Anterior cingulate cortex (tissue), 58 donors: ENCODE data around the gene SF3A2.

ENCODE experiments used
- DNase-seq, 58 donors: peaks; one replicate each; lab custom pipeline; 2025; lab: John Stamatoyannopoulos, UW

SF3A2 gene

DNA sequence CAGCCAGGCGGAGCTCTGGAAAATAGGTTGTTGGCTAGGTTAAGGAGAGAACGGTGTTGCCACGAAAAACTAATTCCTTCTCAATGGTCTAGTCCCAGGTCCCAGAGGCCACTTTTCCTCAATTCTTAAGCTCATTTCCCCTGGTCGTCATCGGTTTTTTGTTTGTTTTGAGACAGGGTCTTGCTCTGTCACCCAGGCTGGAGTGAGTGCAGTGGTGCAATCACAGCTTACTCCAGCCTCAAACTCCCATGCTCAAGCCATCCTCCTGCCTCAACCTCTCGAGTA, 1.2 kb downstream of the SF3A2 start:
- DNase-seq = no peak

- no peak for DNase-seq
These were observed 2.5 kb downstream of the SF3A2 start for GRCh38 chr19:2239173-2239572.

DNA sequence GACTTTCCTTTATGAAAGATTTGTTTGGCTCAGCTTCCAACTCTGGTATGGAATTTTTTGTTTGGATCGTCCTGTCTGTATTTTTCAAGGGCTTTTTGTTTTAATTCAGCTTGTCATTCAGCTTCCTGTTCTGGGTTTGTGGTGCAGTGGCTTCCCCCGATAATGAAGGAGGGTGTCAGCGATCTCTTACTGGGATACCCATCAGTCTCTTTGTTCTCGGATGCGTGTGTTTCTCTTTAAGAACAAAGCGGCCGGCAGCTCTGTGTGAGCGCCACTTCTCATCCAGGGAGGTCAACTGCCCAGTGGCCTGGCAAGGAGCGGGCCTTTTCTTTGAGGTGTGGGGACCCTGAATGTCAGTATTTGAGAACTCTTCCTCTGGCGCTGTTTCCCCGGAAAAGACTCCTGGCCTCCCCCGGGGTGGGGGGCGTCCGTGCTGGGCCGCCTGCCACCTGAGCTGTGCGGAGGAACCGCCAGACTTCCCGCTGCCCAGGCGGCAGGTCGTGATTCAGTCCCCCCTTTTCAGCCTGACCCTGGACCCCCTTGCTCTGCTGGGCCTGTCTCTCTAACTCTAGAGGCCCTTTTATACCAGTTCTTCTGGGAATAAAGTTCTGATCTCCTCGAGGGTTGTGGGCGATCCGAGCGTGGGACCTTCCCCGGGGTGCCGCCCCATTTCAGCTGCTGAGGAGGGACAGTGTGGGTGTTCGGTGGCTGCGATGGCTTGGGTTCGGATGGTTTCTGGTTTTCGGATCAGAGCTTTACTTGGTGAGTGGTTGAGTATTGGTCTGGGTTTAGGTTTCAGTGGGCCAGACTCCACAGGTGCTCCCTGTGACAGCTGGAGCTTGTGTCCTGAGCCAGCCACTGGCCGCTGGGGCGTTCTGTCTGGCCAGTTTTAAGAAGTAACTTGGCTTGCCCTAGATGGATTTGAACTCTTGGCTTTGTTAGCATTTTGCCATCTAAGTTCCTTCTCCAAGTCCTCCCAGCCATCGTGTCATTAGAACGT, 3.4 kb downstream of the SF3A2 start:
- peak in 1 of 58 donors; percentile 5 for DNase-seq

GRCh38 chr19:2240881-2241760, 4.5 kb downstream of the SF3A2 start:
- DNase-seq = peak in 2 of 58 donors; percentile 3 to 30

DNA sequence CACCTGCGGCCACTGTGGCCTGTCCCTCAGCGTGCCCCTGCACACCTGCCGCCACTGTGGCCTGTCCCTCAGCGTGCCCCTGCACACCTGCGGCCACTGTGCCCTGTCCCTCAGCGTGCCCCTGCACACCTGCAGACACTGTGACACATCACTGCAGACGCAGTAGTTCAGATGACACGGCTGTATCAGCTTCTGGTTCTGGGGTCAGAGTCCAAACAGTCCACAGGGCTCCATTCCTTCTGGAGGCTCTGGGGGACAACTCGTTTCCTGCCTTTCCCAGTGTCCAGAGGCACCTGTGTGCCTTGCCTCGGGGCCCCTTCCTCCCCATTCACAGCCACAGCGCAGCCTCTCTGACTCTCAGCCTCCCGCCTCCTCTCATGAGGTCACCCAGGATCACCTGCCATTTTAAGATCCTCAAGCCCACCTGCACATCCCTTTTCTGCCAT, 5.5 kb downstream of the SF3A2 start:
- no peak for DNase-seq

- no peak for DNase-seq
These were observed 6.2 kb downstream of the SF3A2 start for GRCh38 chr19:2242816-2243215.

- no peak for DNase-seq
These were observed 6.9 kb downstream of the SF3A2 start for GRCh38 chr19:2243274-2244124.

- DNase-seq = no peak
These were observed 7.4 kb downstream of the SF3A2 start for GRCh38 chr19:2244125-2244411.

- DNase-seq = no peak
These were observed 7.9 kb downstream of the SF3A2 start for GRCh38 chr19:2244486-2244885.

GRCh38 chr19:2245273-2245672, 8.6 kb downstream of the SF3A2 start:
- no peak for DNase-seq

GRCh38 chr19:2246014-2246620, 9.5 kb downstream of the SF3A2 start:
- no peak for DNase-seq

GRCh38 chr19:2246801-2247361, 10.3 kb downstream of the SF3A2 start:
- peak in 36 of 58 donors; percentile 4 to 59 (median 30) for DNase-seq

- no peak for DNase-seq
These were observed 10.9 kb downstream of the SF3A2 start for GRCh38 chr19:2247433-2248101.

GRCh38 chr19:2248136-2249009, 11.7 kb downstream of the SF3A2 start:
- no peak for DNase-seq

- DNase-seq = no peak
These were observed 12.6 kb downstream of the SF3A2 start, which contains the start of gene AMH for GRCh38 chr19:2249010-2249866. TSS of gene AMH (plus strand) at chr19:2249323. CDS start at chr19:2249333, 10 bp downstream.

- no peak for DNase-seq
These were observed 13.5 kb downstream of the SF3A2 start for GRCh38 chr19:2249880-2250765.
